HepG2 (cell line): ENCODE results near the gene NDE1. TPM values are rescaled to one million over a fixed set of nuclear protein-coding genes. Genes with fewer than 3 reads are reported as not detected.
A peak's percentile ranks its signal among the peaks of the same experiment; 100 is the strongest.

ENCODE experiments used
- ATAC-seq: fragments of 200-7000 bp; cut with Tn5 transposase; 3 replicates; pipeline ENCODE4 v1.9.1; 2020; ENCODE audit warnings: mild to moderate bottlenecking, moderate library complexity
- BruUV-seq: library from RNA; stranded (reverse); fragments of 400-500 nt; replicated peaks from 2 replicates; lab custom pipeline; 2021; lab: Mats Ljungman, UMichigan
- CTCF ChIA-PET: fragments of 300-600 bp; formaldehyde crosslinking; extraction: SDS; loops from one replicate; lab custom pipeline; 2021; ENCODE audit warnings: low total read pairs, inconsistent platforms, low intra/inter-chr PET ratio; lab: Yijun Ruan, JAX
- POLR2A ChIA-PET: fragments of 350-600 bp; sonication (Branson Sonifier 250); formaldehyde crosslinking; loops from one replicate; lab custom pipeline; 2020; ENCODE audit warnings: antibody characterized with exemption, inconsistent platforms; lab: Yijun Ruan, JAX
- DNase-seq: peaks from one replicate; pipeline ENCODE4 v3.0.0-alpha.2; 2015; ENCODE audit warnings: low spot score
- FAIRE-seq: peaks from 3 replicates; lab custom pipeline; 2011; peaks lifted over from hg19 to GRCh38; lab: Jason Lieb, UNC
- H2AFZ ChIP-seq: one replicate; pipeline ENCODE4 v1.6.1; 2011; ENCODE audit warnings: low read length, inconsistent platforms
- H3K27ac ChIP-seq: fragments of 300-600 bp; 3 replicates; pipeline ENCODE4 v1.8.0; 2011; ENCODE audit warnings: mixed run types, mild to moderate bottlenecking, mixed read lengths, low read length, inconsistent platforms; ENCODE audit not compliant: insufficient read depth; ENCODE audit errors: extremely low read length
- H3K27me3 ChIP-seq, 2 experiments: fragments of 200-600 bp in 1 of 2; 2 replicates in 1 of 2; 3 replicates in 1 of 2; pipeline versions ENCODE4 v1.6.0 to v1.8.0; 2011; ENCODE audit warnings: low read length in 2 of 2, mild to moderate bottlenecking in 2 of 2, moderate library complexity in 2 of 2, inconsistent platforms in 1 of 2; ENCODE audit not compliant: insufficient read depth in 2 of 2, control insufficient read depth in 1 of 2
- H3K36me3 ChIP-seq, 2 experiments: fragments of 200-600 bp in 1 of 2; replicated peaks in 1 of 2; 2 replicates in 1 of 2; 3 replicates in 1 of 2; pipeline versions ENCODE4 v1.5.1 to v1.8.0; 2011; ENCODE audit warnings: low read length in 2 of 2, inconsistent platforms in 1 of 2; ENCODE audit not compliant: insufficient read depth in 2 of 2, control insufficient read depth in 1 of 2
- H3K4me1 ChIP-seq: 2 replicates; pipeline ENCODE4 v1.5.1; 2012; ENCODE audit warnings: low read length, inconsistent platforms; ENCODE audit not compliant: insufficient read depth
- H3K4me2 ChIP-seq: 2 replicates; pipeline ENCODE4 v1.6.0; 2011; ENCODE audit warnings: low read depth, low read length, inconsistent platforms
- H3K4me3 ChIP-seq, 3 experiments: fragments of 200-600 bp in 1 of 3; sonication (generic), shearing (Covaris generic) in 1 of 3; replicated peaks in 1 of 3; 2 replicates each; pipeline ENCODE4 v1.5.1; 2011 to 2016; ENCODE audit warnings: low read length in 3 of 3, inconsistent platforms in 2 of 3, low read depth in 2 of 3, mild to moderate bottlenecking in 2 of 3, control low read depth in 1 of 3, mixed read lengths in 1 of 3; ENCODE audit not compliant: insufficient read depth in 1 of 3
- H3K79me2 ChIP-seq: one replicate; pipeline ENCODE4 v1.6.1; 2011; ENCODE audit warnings: low read length, inconsistent platforms; ENCODE audit not compliant: insufficient read depth
- H3K9ac ChIP-seq: 2 replicates; pipeline ENCODE4 v1.6.0; 2011; ENCODE audit warnings: mild to moderate bottlenecking, low read depth, low read length, inconsistent platforms; ENCODE audit not compliant: insufficient read depth
- H3K9me3 ChIP-seq: 2 replicates; pipeline ENCODE4 v1.5.1; 2012; ENCODE audit warnings: mild to moderate bottlenecking, low read length
- H4K20me1 ChIP-seq: 2 replicates; pipeline ENCODE4 v1.6.0; 2011; ENCODE audit warnings: inconsistent platforms, mild to moderate bottlenecking, low read length, moderate library complexity; ENCODE audit not compliant: insufficient read depth
- RFX3 ChIP-seq: IDR thresholded peaks from 2 replicates; pipeline ENCODE4 v1.6.1; 2016; ENCODE audit warnings: missing biosample characterization, missing genetic modification reagents
- WGBS: methylation state at CpG from one replicate; pipeline ENCODE4 v1.1.6; 2017; ENCODE audit warnings: low lambda C conversion rate; 5-methylcytosine and 5-hydroxymethylcytosine counted together
- in situ Hi-C: cut with HindIII; loops from 2 replicates; pipeline ENCODE4 v1.10.0; 2017; ENCODE audit warnings: low pct_unique_long_range_greater_than_20kb; ENCODE audit not compliant: extremely low pct_ligation_motif_present
- intact Hi-C: fragments of 100-400 bp; cut with micrococcal nuclease; formaldehyde crosslinking; loops from one replicate; pipeline ENCODE4 v1.10.0; 2022; ENCODE audit not compliant: unreplicated experiment
- polyA plus RNA-seq, 8 experiments: library from polyadenylated mRNA; depleted of rRNA in 3 of 8; stranded (reverse) in 7 of 8; unstranded in 1 of 8; fragments of >200 nt; fragmentation: Illumina TruSeq in 4 of 8; extraction: Trizol in 4 of 8; gene quantifications; 2 replicates each; pipeline versions ENCODE4 v1.2.1 to v1.2.3, GENCODE V29; 2011 to 2016; ENCODE audit warnings: low read depth in 4 of 8, missing spikeins in 1 of 8, mixed read lengths in 1 of 8; ENCODE audit not compliant: insufficient read depth in 1 of 8
- total RNA-seq, 5 experiments: library from RNA; depleted of rRNA; stranded (reverse); fragments of >200 nt; fragmentation: Illumina TruSeq; extraction: Trizol; gene quantifications; 2 replicates each; pipeline ENCODE4 v1.2.3, GENCODE V29; 2016; ENCODE audit warnings: low read depth in 1 of 5
- TF ChIP-seq, protein P1 (sequence below): IDR thresholded peaks from 2 replicates; pipeline ENCODE4 v1.6.1; 2016; ENCODE audit warnings: low read depth
- TF ChIP-seq, protein P2 (sequence below): sonication (generic); formaldehyde crosslinking; conservative IDR thresholded peaks from 2 replicates; pipeline ENCODE4 v1.8.0; 2022; ENCODE audit warnings: mild to moderate bottlenecking, moderate library complexity, missing genetic modification reagents

NDE1 gene
- total and polyA plus RNA-seq, 2 of the 13 experiments (the other 11 are each of a cell fraction or from before 2014, with no cell fraction given) = 40.9 to 72.5 TPM

DNA sequence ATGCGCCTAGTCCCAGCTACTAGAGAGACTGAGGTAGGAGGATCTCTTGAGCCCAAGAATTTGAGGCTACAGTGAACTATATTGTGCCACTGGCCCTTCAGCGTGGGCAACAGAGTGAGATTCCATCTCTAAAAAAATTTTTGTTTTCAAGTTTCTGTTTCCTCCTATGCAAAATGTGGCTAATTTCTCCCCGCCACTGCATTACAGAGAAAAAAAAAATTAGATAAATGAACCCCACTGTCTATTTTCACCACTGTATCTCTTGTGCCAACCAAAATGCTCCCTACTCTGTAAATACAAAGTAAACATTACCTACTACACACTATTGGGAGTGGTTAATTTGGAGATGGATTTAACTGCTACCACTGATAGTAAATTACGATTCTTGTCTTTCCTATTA is 9.1 kb upstream of the NDE1 start:
- Histone ChIP-seq H3K79me2 (peaks cover 27% of the 10 kb centered on the region), H3K4me2 (peak overlapping the region; percentile 92), H3K9ac (peak overlapping the region; percentile 100; the same call in 1 of the 2 replicates), H3K27ac (peak overlapping the region; percentile 99), H3K36me3 (peaks cover 14 to 28% of the 10 kb centered on the region in 2 experiments), H2AFZ (no peak overlapping the region), H3K4me3 (peak overlapping the region in 1 of 3 experiments; percentile 83; a peak in 1 of 6 replicates), H3K4me1 (peaks cover 34% of the 10 kb centered on the region), H4K20me1 (no peaks in the 10 kb centered on the region), H3K9me3 (no peaks in the 10 kb centered on the region), H3K27me3 (no peaks in the 10 kb centered on the region; a peak in 1 of 5 replicates)
- 0 out of 2 replicates have a peak, but pooled peaks have one; percentile 19 for TF ChIP-seq RFX3 (CRISPR knock-in tag)
- TF ChIP-seq, protein P1, sequence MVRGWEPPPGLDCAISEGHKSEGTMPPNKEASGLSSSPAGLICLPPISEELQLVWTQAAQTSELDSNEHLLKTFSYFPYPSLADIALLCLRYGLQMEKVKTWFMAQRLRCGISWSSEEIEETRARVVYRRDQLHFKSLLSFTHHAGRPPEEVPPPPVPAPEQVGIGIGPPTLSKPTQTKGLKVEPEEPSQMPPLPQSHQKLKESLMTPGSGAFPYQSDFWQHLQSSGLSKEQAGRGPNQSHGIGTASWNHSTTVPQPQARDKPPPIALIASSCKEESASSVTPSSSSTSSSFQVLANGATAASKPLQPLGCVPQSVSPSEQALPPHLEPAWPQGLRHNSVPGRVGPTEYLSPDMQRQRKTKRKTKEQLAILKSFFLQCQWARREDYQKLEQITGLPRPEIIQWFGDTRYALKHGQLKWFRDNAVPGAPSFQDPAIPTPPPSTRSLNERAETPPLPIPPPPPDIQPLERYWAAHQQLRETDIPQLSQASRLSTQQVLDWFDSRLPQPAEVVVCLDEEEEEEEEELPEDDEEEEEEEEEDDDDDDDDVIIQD (CRISPR knock-in tag) = 0 out of 2 replicates have a peak, but pooled peaks have one; percentile 0
- TF ChIP-seq, protein P2, sequence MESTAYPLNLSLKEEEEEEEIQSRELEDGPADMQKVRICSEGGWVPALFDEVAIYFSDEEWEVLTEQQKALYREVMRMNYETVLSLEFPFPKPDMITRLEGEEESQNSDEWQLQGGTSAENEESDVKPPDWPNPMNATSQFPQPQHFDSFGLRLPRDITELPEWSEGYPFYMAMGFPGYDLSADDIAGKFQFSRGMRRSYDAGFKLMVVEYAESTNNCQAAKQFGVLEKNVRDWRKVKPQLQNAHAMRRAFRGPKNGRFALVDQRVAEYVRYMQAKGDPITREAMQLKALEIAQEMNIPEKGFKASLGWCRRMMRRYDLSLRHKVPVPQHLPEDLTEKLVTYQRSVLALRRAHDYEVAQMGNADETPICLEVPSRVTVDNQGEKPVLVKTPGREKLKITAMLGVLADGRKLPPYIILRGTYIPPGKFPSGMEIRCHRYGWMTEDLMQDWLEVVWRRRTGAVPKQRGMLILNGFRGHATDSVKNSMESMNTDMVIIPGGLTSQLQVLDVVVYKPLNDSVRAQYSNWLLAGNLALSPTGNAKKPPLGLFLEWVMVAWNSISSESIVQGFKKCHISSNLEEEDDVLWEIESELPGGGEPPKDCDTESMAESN (CRISPR knock-in tag) = no peak
- no TSS peak for BruUV-seq
- intact Hi-C loops (loop anchor here (1.0 to 5.0 kb wide), 4 partner anchors 49 to 88 kb away; no protein-coding TSS in a partner anchor), in situ Hi-C loops (no loop called here)
- ChIA-PET POLR2A (interaction anchor here (3.2 to 5.7 kb wide), 5 partner anchors 10 to 65 kb away, joined by 23 to 121 read pairs (median 89); no protein-coding TSS in a partner anchor), CTCF (no interaction called here)
- no peak for FAIRE-seq
- no peak for DNase-seq
- WGBS = 93% methylated on average over 4 of the region's 4 CpGs
- ATAC-seq = no peak
